K562 (cell line): ENCODE results near the gene NT5C. TPM values are rescaled to one million over a fixed set of nuclear protein-coding genes. Genes with fewer than 3 reads are reported as not detected.

ENCODE experiments used
- ATF7 ChIP-seq: fragments of 450-650 bp; IDR thresholded peaks from 2 replicates; pipeline ENCODE4 v1.7.1; 2014; ENCODE audit warnings: mild to moderate bottlenecking, moderate library complexity
- HMG20B ChIP-seq: fragments of 250-450 bp; sonication (Bioruptor Pico); IDR thresholded peaks from 2 replicates; pipeline ENCODE4 v1.5.0; 2021; ENCODE audit warnings: mild to moderate bottlenecking
- POLR2AphosphoS2 ChIP-seq: IDR thresholded peaks from 2 replicates; pipeline ENCODE4 v1.6.1; 2012; ENCODE audit warnings: low read length, improper control_type of control experiment
- RBM22 ChIP-seq: fragments of 200-400 bp; formaldehyde crosslinking; IDR thresholded peaks from 2 replicates; pipeline ENCODE4 v1.6.1; 2018; ENCODE audit warnings: low read length, low read depth; ENCODE audit not compliant: poor library complexity, severe bottlenecking
- SMARCA4 ChIP-seq: fragments of 450-650 bp; IDR thresholded peaks from 2 replicates; pipeline ENCODE4 v1.6.1; 2016
- SMARCC2 ChIP-seq: fragments of 450-650 bp; IDR thresholded peaks from 2 replicates; pipeline ENCODE4 v1.6.1; 2017; ENCODE audit warnings: antibody characterized with exemption, moderate library complexity, mild to moderate bottlenecking, low read depth
- SMC3 ChIP-seq: conservative IDR thresholded peaks from 2 replicates; pipeline ENCODE4 v1.6.1; 2011; ENCODE audit warnings: low read depth, low read length, improper control_type of control experiment; ENCODE audit not compliant: insufficient read depth
- TSHZ1 ChIP-seq: fragments of 250-450 bp; sonication (Bioruptor Pico); IDR thresholded peaks from 2 replicates; pipeline ENCODE4 v1.4.0; 2020; ENCODE audit warnings: mild to moderate bottlenecking, moderate library complexity
- ZNF318 ChIP-seq, 2 experiments: fragments of 450-650 bp; IDR thresholded peaks; 2 replicates each; pipeline ENCODE4 v1.6.1; 2016; ENCODE audit warnings: mild to moderate bottlenecking in 2 of 2, borderline replicate concordance in 1 of 2, low read depth in 1 of 2, moderate library complexity in 1 of 2
- ZNF592 ChIP-seq: fragments of 450-650 bp; IDR thresholded peaks from 2 replicates; pipeline ENCODE4 v1.6.1; 2017; ENCODE audit warnings: antibody characterized with exemption, mild to moderate bottlenecking
- polyA plus RNA-seq, 8 experiments: library from polyadenylated mRNA; depleted of rRNA in 4 of 8; stranded (reverse) in 5 of 8; unstranded in 3 of 8; fragments of >200 nt; fragmentation: Nextera tagmentation in 2 of 8; fragmentation: Illumina TruSeq in 1 of 8; extraction: Ambion mirVana in 2 of 8; extraction: Trizol in 1 of 8; gene quantifications; 2 replicates each; pipeline versions ENCODE4 v1.2.1 to v1.2.3, GENCODE V29; 2011 to 2014; ENCODE audit warnings: inconsistent platforms in 1 of 8, missing spikeins in 1 of 8
- total RNA-seq, 7 experiments: library from RNA; depleted of rRNA in 6 of 7; stranded (reverse); fragments of >200 nt in 6 of 7; fragmentation: Illumina TruSeq in 2 of 7; extraction: Trizol in 2 of 7; gene quantifications; 2 replicates each; pipeline versions ENCODE4 v1.2.1 to v1.2.3, GENCODE V29; 2011 to 2021; ENCODE audit warnings: low replicate concordance in 1 of 7

Gene NT5C
- total and polyA plus RNA-seq, 9 of the 15 experiments (the other 6 are each of a cell fraction or from before 2014, with no cell fraction given), result 2.9 to 205 (median 45.0) TPM

- TF ChIP-seq ZNF318 (IDR thresholded peaks at IDR 0.05; ENCODE audit: borderline replicate concordance in 1 of 2, low read depth in 1 of 2) (no peak), RBM22 (no peak), ATF7 (no peak), HMG20B (CRISPR knock-in tag) (no peak), ZNF592 (peak; percentile 56; the same call in 1 of the 2 replicates), SMC3 (no peak), TSHZ1 (CRISPR knock-in tag) (no peak), SMARCA4 (no peak), SMARCC2 (no peak), POLR2AphosphoS2 (no peak)
These were observed 43.7 kb downstream of the NT5C start, which contains the start of gene SLC16A5 (continued) for GRCh38 chr17:75087558-75088453.
